SK-N-SH treated with all-trans-retinoic acid at 6 μM for 48 hours (cell line): ENCODE measurements around the gene INTS3.

Source experiments
- ARNTL ChIP-seq: fragments of 450-650 bp; formaldehyde crosslinking; IDR thresholded peaks from 2 replicates; pipeline ENCODE4 v1.5.0; 2020; ENCODE audit warnings: low read depth, mild to moderate bottlenecking, moderate library complexity, borderline replicate concordance
- CSDC2 ChIP-seq: fragments of 250-450 bp; sonication (Bioruptor Pico); IDR thresholded peaks from 2 replicates; pipeline ENCODE4 v1.5.0; 2020; ENCODE audit warnings: mild to moderate bottlenecking, moderate library complexity
- TCF4 ChIP-seq: fragments of 250-450 bp; sonication (Bioruptor Pico); IDR thresholded peaks from 2 replicates; pipeline ENCODE4 v1.8.0; 2021; ENCODE audit warnings: mild to moderate bottlenecking, moderate library complexity, borderline replicate concordance
- ZFP3 ChIP-seq: fragments of 250-450 bp; sonication (Bioruptor Pico); IDR thresholded peaks from 2 replicates; pipeline ENCODE4 v1.5.0; 2020; ENCODE audit warnings: mild to moderate bottlenecking, moderate library complexity

DNA sequence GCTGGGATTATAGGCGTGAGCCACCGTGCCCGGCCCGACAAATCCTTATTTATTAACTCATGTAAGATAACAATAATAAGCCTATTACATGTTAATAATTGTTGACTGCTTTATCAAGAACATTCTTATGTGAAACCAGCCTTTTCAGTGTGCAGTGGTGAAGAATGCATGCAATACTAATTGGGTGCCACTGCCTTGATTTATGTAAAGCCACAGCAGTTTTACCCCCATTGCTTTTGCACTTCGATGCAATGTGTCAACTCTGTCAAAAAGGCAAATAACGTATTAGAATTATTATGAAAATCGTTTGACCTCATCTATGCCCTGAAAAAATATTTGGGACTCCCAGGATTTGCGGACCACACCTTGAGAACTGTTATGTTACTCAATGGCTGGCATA, 31.1 kb upstream of the INTS3 start:
- TF ChIP-seq CSDC2 (CRISPR knock-in tag) (no peak), ZFP3 (CRISPR knock-in tag) (no peak), TCF4 (CRISPR knock-in tag) (no peak), ARNTL (CRISPR knock-in tag) (no peak)
